HepG2 (cell line): Measurements from ENCODE around the gene PDCD11. TPM values are rescaled to one million over a fixed set of nuclear protein-coding genes. Genes with fewer than 3 reads are reported as not detected.

Experiments used
- ATAC-seq: fragments of 200-7000 bp; cut with Tn5 transposase; 3 replicates; pipeline ENCODE4 v1.9.1; 2020; ENCODE audit warnings: mild to moderate bottlenecking, moderate library complexity
- BruUV-seq: library from RNA; stranded (reverse); fragments of 400-500 nt; replicated peaks from 2 replicates; lab custom pipeline; 2021; lab: Mats Ljungman, UMichigan
- CTCF ChIA-PET: fragments of 300-600 bp; formaldehyde crosslinking; extraction: SDS; loops from one replicate; lab custom pipeline; 2021; ENCODE audit warnings: low total read pairs, inconsistent platforms, low intra/inter-chr PET ratio; lab: Yijun Ruan, JAX
- POLR2A ChIA-PET: fragments of 350-600 bp; sonication (Branson Sonifier 250); formaldehyde crosslinking; loops from one replicate; lab custom pipeline; 2020; ENCODE audit warnings: antibody characterized with exemption, inconsistent platforms; lab: Yijun Ruan, JAX
- DNase-seq: peaks from one replicate; pipeline ENCODE4 v3.0.0-alpha.2; 2015; ENCODE audit warnings: low spot score
- FAIRE-seq: peaks from 3 replicates; lab custom pipeline; 2011; peaks lifted over from hg19 to GRCh38; lab: Jason Lieb, UNC
- H2AFZ ChIP-seq: one replicate; pipeline ENCODE4 v1.6.1; 2011; ENCODE audit warnings: low read length, inconsistent platforms
- H3K27ac ChIP-seq: fragments of 300-600 bp; 3 replicates; pipeline ENCODE4 v1.8.0; 2011; ENCODE audit warnings: mixed run types, mild to moderate bottlenecking, mixed read lengths, low read length, inconsistent platforms; ENCODE audit not compliant: insufficient read depth; ENCODE audit errors: extremely low read length
- H3K27me3 ChIP-seq, 2 experiments: fragments of 200-600 bp in 1 of 2; 2 replicates in 1 of 2; 3 replicates in 1 of 2; pipeline versions ENCODE4 v1.6.0 to v1.8.0; 2011; ENCODE audit warnings: low read length in 2 of 2, mild to moderate bottlenecking in 2 of 2, moderate library complexity in 2 of 2, inconsistent platforms in 1 of 2; ENCODE audit not compliant: insufficient read depth in 2 of 2, control insufficient read depth in 1 of 2
- H3K36me3 ChIP-seq, 2 experiments: fragments of 200-600 bp in 1 of 2; replicated peaks in 1 of 2; 2 replicates in 1 of 2; 3 replicates in 1 of 2; pipeline versions ENCODE4 v1.5.1 to v1.8.0; 2011; ENCODE audit warnings: low read length in 2 of 2, inconsistent platforms in 1 of 2; ENCODE audit not compliant: insufficient read depth in 2 of 2, control insufficient read depth in 1 of 2
- H3K4me1 ChIP-seq: 2 replicates; pipeline ENCODE4 v1.5.1; 2012; ENCODE audit warnings: low read length, inconsistent platforms; ENCODE audit not compliant: insufficient read depth
- H3K4me2 ChIP-seq: 2 replicates; pipeline ENCODE4 v1.6.0; 2011; ENCODE audit warnings: low read depth, low read length, inconsistent platforms
- H3K4me3 ChIP-seq, 3 experiments: fragments of 200-600 bp in 1 of 3; sonication (generic), shearing (Covaris generic) in 1 of 3; replicated peaks in 1 of 3; 2 replicates each; pipeline ENCODE4 v1.5.1; 2011 to 2016; ENCODE audit warnings: low read length in 3 of 3, inconsistent platforms in 2 of 3, low read depth in 2 of 3, mild to moderate bottlenecking in 2 of 3, control low read depth in 1 of 3, mixed read lengths in 1 of 3; ENCODE audit not compliant: insufficient read depth in 1 of 3
- H3K79me2 ChIP-seq: one replicate; pipeline ENCODE4 v1.6.1; 2011; ENCODE audit warnings: low read length, inconsistent platforms; ENCODE audit not compliant: insufficient read depth
- H3K9ac ChIP-seq: 2 replicates; pipeline ENCODE4 v1.6.0; 2011; ENCODE audit warnings: mild to moderate bottlenecking, low read depth, low read length, inconsistent platforms; ENCODE audit not compliant: insufficient read depth
- H3K9me3 ChIP-seq: 2 replicates; pipeline ENCODE4 v1.5.1; 2012; ENCODE audit warnings: mild to moderate bottlenecking, low read length
- H4K20me1 ChIP-seq: 2 replicates; pipeline ENCODE4 v1.6.0; 2011; ENCODE audit warnings: inconsistent platforms, mild to moderate bottlenecking, low read length, moderate library complexity; ENCODE audit not compliant: insufficient read depth
- HNF4G ChIP-seq, 2 experiments: sonication (generic) in 1 of 2; formaldehyde crosslinking in 1 of 2; IDR thresholded peaks; 2 replicates each; pipeline versions ENCODE4 v1.4.0 to v1.6.1; 2011 to 2020; ENCODE audit warnings: borderline replicate concordance in 2 of 2, low read depth in 2 of 2, mild to moderate bottlenecking in 2 of 2, low read length in 1 of 2, missing genetic modification reagents in 1 of 2, moderate library complexity in 1 of 2
- KAT2B ChIP-seq: fragments of 150-350 bp; IDR thresholded peaks from 2 replicates; pipeline ENCODE4 v1.6.1; 2014; ENCODE audit warnings: low read depth, low read length, borderline replicate concordance
- SP140L ChIP-seq: sonication (generic); formaldehyde crosslinking; IDR thresholded peaks from 2 replicates; pipeline ENCODE4 v1.4.0; 2020; ENCODE audit warnings: missing genetic modification reagents, borderline replicate concordance
- SRSF1 ChIP-seq: fragments of 200-400 bp; formaldehyde crosslinking; optimal IDR thresholded peaks from 2 replicates; pipeline ENCODE3; 2017; ENCODE audit warnings: mild to moderate bottlenecking, low read depth, low read length, moderate library complexity
- ZFP82 ChIP-seq: sonication (generic); formaldehyde crosslinking; IDR thresholded peaks from 2 replicates; pipeline ENCODE4 v1.5.1; 2020; ENCODE audit warnings: mild to moderate bottlenecking, missing genetic modification reagents, borderline replicate concordance
- ZNF317 ChIP-seq: sonication (generic); formaldehyde crosslinking; IDR thresholded peaks from 2 replicates; pipeline ENCODE4 v1.5.0; 2020; ENCODE audit warnings: mild to moderate bottlenecking, missing genetic modification reagents
- ZNF572 ChIP-seq: sonication (generic); formaldehyde crosslinking; IDR thresholded peaks from 2 replicates; pipeline ENCODE4 v1.5.1; 2020; ENCODE audit warnings: mild to moderate bottlenecking, missing genetic modification reagents
- ZNF619 ChIP-seq: sonication (generic); formaldehyde crosslinking; IDR thresholded peaks from 2 replicates; pipeline ENCODE4 v1.4.0; 2020; ENCODE audit warnings: mild to moderate bottlenecking, missing genetic modification reagents
- ZSCAN31 ChIP-seq: sonication (generic); formaldehyde crosslinking; IDR thresholded peaks from 2 replicates; pipeline ENCODE4 v1.5.0; 2020; ENCODE audit warnings: low read depth, mild to moderate bottlenecking, missing genetic modification reagents
- WGBS: methylation state at CpG from one replicate; pipeline ENCODE4 v1.1.6; 2017; ENCODE audit warnings: low lambda C conversion rate; 5-methylcytosine and 5-hydroxymethylcytosine counted together
- in situ Hi-C: cut with HindIII; loops from 2 replicates; pipeline ENCODE4 v1.10.0; 2017; ENCODE audit warnings: low pct_unique_long_range_greater_than_20kb; ENCODE audit not compliant: extremely low pct_ligation_motif_present
- intact Hi-C: fragments of 100-400 bp; cut with micrococcal nuclease; formaldehyde crosslinking; loops from one replicate; pipeline ENCODE4 v1.10.0; 2022; ENCODE audit not compliant: unreplicated experiment
- polyA plus RNA-seq, 8 experiments: library from polyadenylated mRNA; depleted of rRNA in 3 of 8; stranded (reverse) in 7 of 8; unstranded in 1 of 8; fragments of >200 nt; fragmentation: Illumina TruSeq in 4 of 8; extraction: Trizol in 4 of 8; gene quantifications; 2 replicates each; pipeline versions ENCODE4 v1.2.1 to v1.2.3, GENCODE V29; 2011 to 2016; ENCODE audit warnings: low read depth in 4 of 8, missing spikeins in 1 of 8, mixed read lengths in 1 of 8; ENCODE audit not compliant: insufficient read depth in 1 of 8
- total RNA-seq, 5 experiments: library from RNA; depleted of rRNA; stranded (reverse); fragments of >200 nt; fragmentation: Illumina TruSeq; extraction: Trizol; gene quantifications; 2 replicates each; pipeline ENCODE4 v1.2.3, GENCODE V29; 2016; ENCODE audit warnings: low read depth in 1 of 5
- TF ChIP-seq, protein P1 (sequence below): sonication (generic); formaldehyde crosslinking; IDR thresholded peaks from 2 replicates; pipeline ENCODE4 v1.5.1; 2020; ENCODE audit warnings: mild to moderate bottlenecking, missing genetic modification reagents, borderline replicate concordance
- TF ChIP-seq, protein P2 (sequence below): IDR thresholded peaks from 2 replicates; pipeline ENCODE4 v1.6.1; 2016; ENCODE audit warnings: low read depth, missing genetic modification reagents, missing compliant biosample characterization
- TF ChIP-seq, protein P3 (sequence below): IDR thresholded peaks from 2 replicates; pipeline ENCODE4 v1.6.1; 2016

PDCD11 gene
- total and polyA plus RNA-seq, 2 of the 13 experiments (the other 11 are each of a cell fraction or from before 2014, with no cell fraction given) = 12.8 to 52.8 TPM

GRCh38 chr10:103367379-103367781, 29.0 kb upstream of the PDCD11 start:
- H3K9me3 ChIP-seq = no peaks in the 10 kb centered on the region
- ChIA-PET POLR2A (interaction anchor here (1.3 to 3.1 kb wide), 2 partner anchors 16 to 29 kb away, joined by 4 to 18 read pairs; partner anchors contain the start of genes ATP5MK, PCGF6 and PDCD11), CTCF (no interaction called here)
- peak overlapping the region; percentile 82 to 97 (median 95) for H3K4me3 ChIP-seq
- peak overlapping the region; percentile 73 for H2AFZ ChIP-seq
- ATAC-seq = no peak
- peak overlapping the region; percentile 73 for H3K27ac ChIP-seq
- no peaks in the 10 kb centered on the region for H4K20me1 ChIP-seq
- no peak for FAIRE-seq
- peak overlapping the region; percentile 70 for H3K4me2 ChIP-seq
- H3K79me2 ChIP-seq = peaks cover 4% of the 10 kb centered on the region
- peaks cover 25% of the 10 kb centered on the region for H3K4me1 ChIP-seq
- H3K27me3 ChIP-seq = no peaks in the 10 kb centered on the region; a peak in 1 of 5 replicates
- BruUV-seq = TSS peak; percentile 100
- intact Hi-C loops (no loop called here), in situ Hi-C loops (no loop called here)
- no peaks in the 10 kb centered on the region for H3K36me3 ChIP-seq
- WGBS = 7% methylated on average over 10 of the region's 10 CpGs
- H3K9ac ChIP-seq = peak overlapping the region; percentile 85
- no peak for DNase-seq
- TF ChIP-seq, protein P1, sequence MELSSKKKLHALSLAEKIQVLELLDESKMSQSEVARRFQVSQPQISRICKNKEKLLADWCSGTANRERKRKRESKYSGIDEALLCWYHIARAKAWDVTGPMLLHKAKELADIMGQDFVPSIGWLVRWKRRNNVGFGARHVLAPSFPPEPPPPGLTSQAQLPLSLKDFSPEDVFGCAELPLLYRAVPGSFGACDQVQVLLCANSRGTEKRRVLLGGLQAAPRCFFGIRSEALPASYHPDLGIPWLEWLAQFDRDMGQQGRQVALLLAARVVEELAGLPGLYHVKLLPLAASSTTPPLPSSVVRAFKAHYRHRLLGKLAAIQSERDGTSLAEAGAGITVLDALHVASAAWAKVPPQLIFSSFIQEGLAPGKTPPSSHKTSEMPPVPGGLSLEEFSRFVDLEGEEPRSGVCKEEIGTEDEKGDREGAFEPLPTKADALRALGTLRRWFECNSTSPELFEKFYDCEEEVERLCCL (CRISPR knock-in tag) = peak; percentile 0; the same call in 1 of the 2 replicates
- 0 out of 2 replicates have a peak, but pooled peaks have one; percentile 31 for TF ChIP-seq ZFP82 (CRISPR knock-in tag)
- no peak for TF ChIP-seq ZNF572 (CRISPR knock-in tag)
- TF ChIP-seq ZSCAN31 (CRISPR knock-in tag) = no peak
- no peak for TF ChIP-seq SRSF1
- 0 out of 2 replicates have a peak, but pooled peaks have one; percentile 8 for TF ChIP-seq ZNF317
- TF ChIP-seq, protein P2, sequence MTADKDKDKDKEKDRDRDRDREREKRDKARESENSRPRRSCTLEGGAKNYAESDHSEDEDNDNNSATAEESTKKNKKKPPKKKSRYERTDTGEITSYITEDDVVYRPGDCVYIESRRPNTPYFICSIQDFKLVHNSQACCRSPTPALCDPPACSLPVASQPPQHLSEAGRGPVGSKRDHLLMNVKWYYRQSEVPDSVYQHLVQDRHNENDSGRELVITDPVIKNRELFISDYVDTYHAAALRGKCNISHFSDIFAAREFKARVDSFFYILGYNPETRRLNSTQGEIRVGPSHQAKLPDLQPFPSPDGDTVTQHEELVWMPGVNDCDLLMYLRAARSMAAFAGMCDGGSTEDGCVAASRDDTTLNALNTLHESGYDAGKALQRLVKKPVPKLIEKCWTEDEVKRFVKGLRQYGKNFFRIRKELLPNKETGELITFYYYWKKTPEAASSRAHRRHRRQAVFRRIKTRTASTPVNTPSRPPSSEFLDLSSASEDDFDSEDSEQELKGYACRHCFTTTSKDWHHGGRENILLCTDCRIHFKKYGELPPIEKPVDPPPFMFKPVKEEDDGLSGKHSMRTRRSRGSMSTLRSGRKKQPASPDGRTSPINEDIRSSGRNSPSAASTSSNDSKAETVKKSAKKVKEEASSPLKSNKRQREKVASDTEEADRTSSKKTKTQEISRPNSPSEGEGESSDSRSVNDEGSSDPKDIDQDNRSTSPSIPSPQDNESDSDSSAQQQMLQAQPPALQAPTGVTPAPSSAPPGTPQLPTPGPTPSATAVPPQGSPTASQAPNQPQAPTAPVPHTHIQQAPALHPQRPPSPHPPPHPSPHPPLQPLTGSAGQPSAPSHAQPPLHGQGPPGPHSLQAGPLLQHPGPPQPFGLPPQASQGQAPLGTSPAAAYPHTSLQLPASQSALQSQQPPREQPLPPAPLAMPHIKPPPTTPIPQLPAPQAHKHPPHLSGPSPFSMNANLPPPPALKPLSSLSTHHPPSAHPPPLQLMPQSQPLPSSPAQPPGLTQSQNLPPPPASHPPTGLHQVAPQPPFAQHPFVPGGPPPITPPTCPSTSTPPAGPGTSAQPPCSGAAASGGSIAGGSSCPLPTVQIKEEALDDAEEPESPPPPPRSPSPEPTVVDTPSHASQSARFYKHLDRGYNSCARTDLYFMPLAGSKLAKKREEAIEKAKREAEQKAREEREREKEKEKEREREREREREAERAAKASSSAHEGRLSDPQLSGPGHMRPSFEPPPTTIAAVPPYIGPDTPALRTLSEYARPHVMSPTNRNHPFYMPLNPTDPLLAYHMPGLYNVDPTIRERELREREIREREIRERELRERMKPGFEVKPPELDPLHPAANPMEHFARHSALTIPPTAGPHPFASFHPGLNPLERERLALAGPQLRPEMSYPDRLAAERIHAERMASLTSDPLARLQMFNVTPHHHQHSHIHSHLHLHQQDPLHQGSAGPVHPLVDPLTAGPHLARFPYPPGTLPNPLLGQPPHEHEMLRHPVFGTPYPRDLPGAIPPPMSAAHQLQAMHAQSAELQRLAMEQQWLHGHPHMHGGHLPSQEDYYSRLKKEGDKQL (CRISPR knock-in tag) = no peak
- TF ChIP-seq ZNF619 (CRISPR knock-in tag) = no peak
- TF ChIP-seq KAT2B = no peak
- TF ChIP-seq, protein P3, sequence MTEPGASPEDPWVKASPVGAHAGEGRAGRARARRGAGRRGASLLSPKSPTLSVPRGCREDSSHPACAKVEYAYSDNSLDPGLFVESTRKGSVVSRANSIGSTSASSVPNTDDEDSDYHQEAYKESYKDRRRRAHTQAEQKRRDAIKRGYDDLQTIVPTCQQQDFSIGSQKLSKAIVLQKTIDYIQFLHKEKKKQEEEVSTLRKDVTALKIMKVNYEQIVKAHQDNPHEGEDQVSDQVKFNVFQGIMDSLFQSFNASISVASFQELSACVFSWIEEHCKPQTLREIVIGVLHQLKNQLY = no peak
- no peak for TF ChIP-seq HNF4G (IDR thresholded peaks at IDR 0.05; ENCODE audit: borderline replicate concordance, low read depth, low read length)
- no peak for TF ChIP-seq HNF4G (CRISPR knock-in tag; IDR thresholded peaks at IDR 0.05; ENCODE audit: borderline replicate concordance, low read depth)
- TF ChIP-seq SP140L = no peak
